NB4 (cell line): ENCODE results near the gene RHBDD3.

Experiments
- DNase-seq: peaks from one replicate; pipeline ENCODE4 v3.0.0; 2010; ENCODE audit warnings: low read depth
- H3K4me3 ChIP-seq: one replicate; pipeline ENCODE4 v1.5.1; 2011; ENCODE audit warnings: mild to moderate bottlenecking, low read depth, low read length, moderate library complexity
- CTCF ChIP-seq: IDR thresholded peaks from one replicate; pipeline ENCODE4 v1.5.1; 2012; ENCODE audit warnings: low read depth, low read length
- MAX ChIP-seq: IDR thresholded peaks from 2 replicates; pipeline ENCODE4 v1.6.1; 2011; ENCODE audit warnings: low read depth, low read length
- MYC ChIP-seq: IDR thresholded peaks from 2 replicates; pipeline ENCODE4 v1.6.1; 2011; ENCODE audit warnings: low read depth, low read length
- POLR2A ChIP-seq: IDR thresholded peaks from 2 replicates; pipeline ENCODE4 v1.6.1; 2011; ENCODE audit warnings: mild to moderate bottlenecking; ENCODE audit not compliant: insufficient read length; ENCODE audit errors: extremely low read depth

The RHBDD3 gene

GRCh38 chr22:29267858-29268510 lies at the start of gene RHBDD3, which contains the start of gene EWSR1:
RHBDD3 (minus strand) TSS chr22:29267981; CDS start chr22:29265626, 2,355 bp downstream.
EWSR1 (plus strand) TSS chr22:29268268; CDS start chr22:29268337, 69 bp downstream.
- TF ChIP-seq POLR2A (peak; percentile 61), MAX (peak; percentile 61), MYC (peak; percentile 60), CTCF (no peak)
- peak within 1 kb of the TSS; percentile 93 for H3K4me3 ChIP-seq
- DNase-seq = peak; percentile 97

GRCh38 chr22:29316141-29316828 lies 48.5 kb upstream of the RHBDD3 start:
- no peak for TF ChIP-seq MAX
- no peak for DNase-seq
- H3K4me3 ChIP-seq = no peak overlapping the region

- DNase-seq = peak; percentile 52
- TF ChIP-seq POLR2A = no peak
- no peak for TF ChIP-seq MYC
- TF ChIP-seq CTCF = no peak
- TF ChIP-seq MAX = no peak
- no peak within 1 kb of the TSS for H3K4me3 ChIP-seq
These were observed 47.7 kb upstream of the RHBDD3 start, which contains the start of gene RASL10A for GRCh38 chr22:29315286-29316140. RASL10A (minus strand) TSS chr22:29315697; CDS start chr22:29315246, 451 bp downstream.

GRCh38 chr22:29314537-29315285 lies 46.9 kb upstream of the RHBDD3 start:
- H3K4me3 ChIP-seq = no peak overlapping the region
- DNase-seq = no peak

More at GRCh38 chr22:29314537-29315285, 46.9 kb upstream of the RHBDD3 start:
- TF ChIP-seq CTCF (no peak), POLR2A (no peak), MAX (no peak), MYC (no peak)
